HepG2 (cell line): Measurements from ENCODE around the gene CAMK1. TPM values are rescaled to one million over a fixed set of nuclear protein-coding genes. Genes with fewer than 3 reads are reported as not detected.

Experiments used
- CC2D1A ChIP-seq: sonication (generic); formaldehyde crosslinking; IDR thresholded peaks from 2 replicates; pipeline ENCODE4 v1.8.1; 2023; ENCODE audit warnings: mild to moderate bottlenecking, missing genetic modification reagents
- EP300 ChIP-seq, 3 experiments: sonication (generic) in 1 of 3; formaldehyde crosslinking in 1 of 3; IDR thresholded peaks; 2 replicates each; pipeline versions ENCODE4 v1.5.1 to v1.6.1; 2011 to 2020; ENCODE audit warnings: low read depth in 2 of 3, low read length in 2 of 3, borderline replicate concordance in 1 of 3, improper control_type of control experiment in 1 of 3, mild to moderate bottlenecking in 1 of 3, missing genetic modification reagents in 1 of 3, moderate library complexity in 1 of 3
- GABPA ChIP-seq, 2 experiments: IDR thresholded peaks; 2 replicates each; pipeline ENCODE4 v1.6.1; 2011 to 2016; ENCODE audit warnings: low read depth in 2 of 2, low read length in 1 of 2, missing biosample characterization in 1 of 2, missing genetic modification characterization in 1 of 2
- HNRNPUL1 ChIP-seq: fragments of 200-400 bp; formaldehyde crosslinking; IDR thresholded peaks from 2 replicates; pipeline ENCODE4 v1.6.1; 2017; ENCODE audit warnings: low read depth, mild to moderate bottlenecking, low read length, moderate library complexity
- KLF9 ChIP-seq: IDR thresholded peaks from 2 replicates; pipeline ENCODE4 v1.6.1; 2016; ENCODE audit warnings: low read depth
- MBD4 ChIP-seq: IDR thresholded peaks from 2 replicates; pipeline ENCODE4 v1.6.1; 2012; ENCODE audit warnings: low read length, inconsistent platforms, borderline replicate concordance
- NFIB ChIP-seq: sonication (generic); formaldehyde crosslinking; IDR thresholded peaks from 2 replicates; pipeline ENCODE4 v1.9.0; 2021; ENCODE audit warnings: missing genetic modification reagents, mild to moderate bottlenecking, borderline replicate concordance
- NFIC ChIP-seq: IDR thresholded peaks from 2 replicates; pipeline ENCODE4 v1.6.1; 2012; ENCODE audit warnings: mild to moderate bottlenecking, low read length, inconsistent platforms
- PHF5A ChIP-seq: IDR thresholded peaks from one replicate; pipeline ENCODE4 v1.6.1; 2018; ENCODE audit warnings: low read depth, missing genetic modification reagents; ENCODE audit not compliant: unreplicated experiment
- POLR2AphosphoS5 ChIP-seq: IDR thresholded peaks from 2 replicates; pipeline ENCODE4 v1.6.1; 2012; ENCODE audit warnings: low read depth, low read length
- SP2 ChIP-seq: sonication (generic); formaldehyde crosslinking; IDR thresholded peaks from 2 replicates; pipeline ENCODE4 v1.5.1; 2020; ENCODE audit warnings: mild to moderate bottlenecking, missing genetic modification reagents
- SSRP1 ChIP-seq: IDR thresholded peaks from 2 replicates; pipeline ENCODE4 v1.6.1; 2016; ENCODE audit warnings: control low read depth
- TOE1 ChIP-seq: sonication (generic); formaldehyde crosslinking; IDR thresholded peaks from 2 replicates; pipeline ENCODE4 v1.4.0; 2020; ENCODE audit warnings: mild to moderate bottlenecking, missing genetic modification reagents
- XRCC5 ChIP-seq: fragments of 200-400 bp; formaldehyde crosslinking; optimal IDR thresholded peaks from 2 replicates; pipeline ENCODE3; 2017; ENCODE audit warnings: mild to moderate bottlenecking, low read length
- ZMYM2 ChIP-seq: sonication (generic); formaldehyde crosslinking; IDR thresholded peaks from 2 replicates; pipeline ENCODE4 v1.8.0; 2022; ENCODE audit warnings: mild to moderate bottlenecking, missing genetic modification reagents
- ZNF670 ChIP-seq: sonication (generic); formaldehyde crosslinking; IDR thresholded peaks from 2 replicates; pipeline ENCODE4 v1.8.0; 2022; ENCODE audit warnings: mild to moderate bottlenecking, missing genetic modification reagents, borderline replicate concordance
- ZSCAN31 ChIP-seq: sonication (generic); formaldehyde crosslinking; IDR thresholded peaks from 2 replicates; pipeline ENCODE4 v1.5.0; 2020; ENCODE audit warnings: low read depth, mild to moderate bottlenecking, missing genetic modification reagents
- polyA plus RNA-seq, 8 experiments: library from polyadenylated mRNA; depleted of rRNA in 3 of 8; stranded (reverse) in 7 of 8; unstranded in 1 of 8; fragments of >200 nt; fragmentation: Illumina TruSeq in 4 of 8; extraction: Trizol in 4 of 8; gene quantifications; 2 replicates each; pipeline versions ENCODE4 v1.2.1 to v1.2.3, GENCODE V29; 2011 to 2016; ENCODE audit warnings: low read depth in 4 of 8, missing spikeins in 1 of 8, mixed read lengths in 1 of 8; ENCODE audit not compliant: insufficient read depth in 1 of 8
- total RNA-seq, 5 experiments: library from RNA; depleted of rRNA; stranded (reverse); fragments of >200 nt; fragmentation: Illumina TruSeq; extraction: Trizol; gene quantifications; 2 replicates each; pipeline ENCODE4 v1.2.3, GENCODE V29; 2016; ENCODE audit warnings: low read depth in 1 of 5
- TF ChIP-seq, protein P1 (sequence below): sonication (generic); formaldehyde crosslinking; IDR thresholded peaks from 2 replicates; pipeline ENCODE4 v1.4.0; 2020; ENCODE audit warnings: mild to moderate bottlenecking, missing genetic modification reagents
- TF ChIP-seq, protein P2 (sequence below): IDR thresholded peaks from 2 replicates; pipeline ENCODE4 v1.6.1; 2016; ENCODE audit warnings: missing compliant biosample characterization, missing genetic modification reagents, borderline replicate concordance

The CAMK1 gene
- total and polyA plus RNA-seq, 2 of the 13 experiments (the other 11 are each of a cell fraction or from before 2014, with no cell fraction given), result 26.4 to 53.3 TPM

DNA sequence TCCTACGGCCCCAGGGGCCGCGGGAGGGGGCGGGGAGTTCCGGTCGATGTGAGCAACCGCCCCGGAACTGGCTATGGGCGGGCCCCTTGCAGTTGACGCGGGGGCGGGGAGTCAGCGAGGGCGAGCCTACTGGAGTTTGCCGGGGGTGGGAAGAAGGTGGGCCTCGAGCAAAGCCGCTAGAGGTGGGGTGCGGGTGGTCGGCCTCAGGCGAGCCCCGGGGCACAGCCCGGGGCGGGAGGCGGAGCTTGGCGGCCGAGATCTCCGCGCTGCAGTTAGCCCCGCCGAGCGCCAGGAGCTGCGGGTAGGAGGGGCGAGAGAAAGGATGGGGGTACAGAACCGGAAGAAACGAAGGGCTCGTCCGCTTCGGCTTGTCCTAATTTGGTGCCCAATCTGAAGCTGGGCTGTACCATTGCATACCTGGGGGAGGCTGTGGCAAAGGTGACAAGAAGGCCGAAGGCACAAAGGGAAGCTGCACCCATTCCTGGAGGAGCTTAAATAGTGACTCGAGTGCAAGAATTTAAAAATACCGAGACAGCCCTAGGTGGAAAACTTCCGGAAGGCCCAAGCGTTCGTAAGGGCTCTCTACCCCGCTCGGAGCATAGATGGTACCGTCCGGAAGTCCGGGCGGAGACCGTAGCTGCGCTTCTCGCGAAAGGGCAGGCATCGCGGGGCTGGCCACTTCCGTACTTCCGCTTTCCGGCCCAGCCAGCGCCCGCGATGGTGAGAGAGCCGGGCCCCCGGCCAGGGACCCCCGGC lies 22.8 kb upstream of the CAMK1 start, which contains the start of the genes ARPC4 and TADA3 (continued):
- TF ChIP-seq, protein P1, sequence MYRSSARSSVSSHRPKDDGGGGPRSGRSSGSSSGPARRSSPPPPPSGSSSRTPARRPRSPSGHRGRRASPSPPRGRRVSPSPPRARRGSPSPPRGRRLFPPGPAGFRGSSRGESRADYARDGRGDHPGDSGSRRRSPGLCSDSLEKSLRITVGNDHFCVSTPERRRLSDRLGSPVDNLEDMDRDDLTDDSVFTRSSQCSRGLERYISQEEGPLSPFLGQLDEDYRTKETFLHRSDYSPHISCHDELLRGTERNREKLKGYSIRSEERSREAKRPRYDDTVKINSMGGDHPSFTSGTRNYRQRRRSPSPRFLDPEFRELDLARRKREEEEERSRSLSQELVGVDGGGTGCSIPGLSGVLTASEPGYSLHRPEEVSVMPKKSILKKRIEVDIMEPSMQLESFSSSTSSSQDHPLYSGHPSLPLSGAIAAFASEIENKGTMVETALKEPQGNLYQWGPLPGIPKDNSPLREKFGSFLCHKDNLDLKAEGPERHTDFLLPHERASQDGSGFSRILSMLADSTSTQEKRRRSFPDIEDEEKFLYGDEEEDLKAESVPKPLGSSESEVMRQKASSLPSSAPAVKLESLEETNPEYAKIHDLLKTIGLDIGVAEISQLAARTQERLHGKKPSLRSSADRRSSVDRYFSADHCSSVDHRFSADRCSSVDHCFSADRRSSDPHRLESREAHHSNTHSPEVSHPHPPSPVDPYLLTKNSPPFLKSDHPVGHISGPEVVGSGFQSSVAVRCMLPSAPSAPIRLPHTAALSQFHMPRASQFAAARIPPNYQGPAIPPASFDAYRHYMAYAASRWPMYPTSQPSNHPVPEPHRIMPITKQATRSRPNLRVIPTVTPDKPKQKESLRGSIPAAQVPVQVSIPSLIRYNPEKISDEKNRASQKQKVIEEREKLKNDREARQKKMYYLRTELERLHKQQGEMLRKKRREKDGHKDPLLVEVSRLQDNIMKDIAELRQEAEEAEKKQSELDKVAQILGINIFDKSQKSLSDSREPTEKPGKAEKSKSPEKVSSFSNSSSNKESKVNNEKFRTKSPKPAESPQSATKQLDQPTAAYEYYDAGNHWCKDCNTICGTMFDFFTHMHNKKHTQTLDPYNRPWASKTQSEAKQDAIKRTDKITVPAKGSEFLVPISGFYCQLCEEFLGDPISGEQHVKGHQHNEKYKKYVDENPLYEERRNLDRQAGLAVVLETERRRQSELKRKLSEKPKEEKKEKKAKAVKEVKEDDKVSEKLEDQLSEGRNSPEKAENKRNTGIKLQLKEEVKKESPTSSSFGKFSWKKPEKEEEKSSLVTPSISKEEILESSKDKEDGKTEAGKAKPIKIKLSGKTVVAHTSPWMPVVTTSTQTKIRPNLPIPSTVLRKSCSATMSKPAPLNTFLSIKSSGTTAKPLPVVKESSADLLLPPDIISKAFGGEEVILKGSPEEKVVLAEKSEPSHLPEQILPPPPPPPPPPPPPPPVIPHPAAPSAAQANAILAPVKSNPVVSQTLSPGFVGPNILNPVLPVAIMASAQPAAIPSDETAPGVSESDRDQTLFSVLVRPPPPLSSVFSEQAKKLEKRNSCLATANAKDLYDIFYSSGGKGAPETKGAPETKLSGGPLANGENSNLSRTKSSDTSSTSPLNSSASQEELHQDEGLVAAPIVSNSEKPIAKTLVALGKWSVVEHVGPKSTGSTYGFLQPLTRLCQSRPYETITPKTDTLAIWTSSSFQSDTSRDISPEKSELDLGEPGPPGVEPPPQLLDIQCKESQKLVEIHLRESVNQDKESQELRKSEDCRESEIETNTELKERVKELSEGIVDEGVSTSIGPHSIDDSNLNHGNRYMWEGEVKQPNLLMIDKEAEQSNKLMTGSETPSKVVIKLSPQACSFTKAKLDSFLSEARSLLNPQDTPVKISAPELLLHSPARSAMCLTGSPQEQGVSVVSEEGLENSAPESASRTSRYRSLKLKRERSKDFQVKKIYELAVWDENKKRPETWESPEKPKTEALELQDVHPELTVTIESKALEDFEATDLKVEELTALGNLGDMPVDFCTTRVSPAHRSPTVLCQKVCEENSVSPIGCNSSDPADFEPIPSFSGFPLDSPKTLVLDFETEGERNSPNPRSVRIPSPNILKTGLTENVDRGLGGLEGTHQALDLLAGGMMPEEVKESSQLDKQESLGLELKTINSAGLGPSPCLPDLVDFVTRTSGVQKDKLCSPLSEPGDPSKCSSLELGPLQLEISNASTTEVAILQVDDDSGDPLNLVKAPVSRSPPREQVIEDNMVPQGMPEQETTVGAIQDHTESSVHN (CRISPR knock-in tag), result no peak
- TF ChIP-seq POLR2AphosphoS5 (peak; percentile 61), KLF9 (CRISPR knock-in tag) (no peak; the same call in 1 of the 2 replicates), PHF5A (CRISPR knock-in tag) (no peak), TOE1 (no peak), HNRNPUL1 (no peak), ZMYM2 (CRISPR knock-in tag) (no peak), SP2 (peak; percentile 62), CC2D1A (CRISPR knock-in tag) (no peak), SSRP1 (no peak), ZSCAN31 (0 out of 2 replicates have a peak, but pooled peaks have one; percentile 27), EP300 (IDR thresholded peaks at IDR 0.05; ENCODE audit: low read depth in 2 of 2, low read length in 2 of 2) (no peak), EP300 (CRISPR knock-in tag; IDR thresholded peaks at IDR 0.05; ENCODE audit: borderline replicate concordance) (no peak), NFIC (no peak), ZNF670 (CRISPR knock-in tag) (0 out of 2 replicates have a peak, but pooled peaks have one; percentile 13), MBD4 (no peak), XRCC5 (peak; percentile 20), NFIB (CRISPR knock-in tag) (no peak), GABPA (IDR thresholded peaks at IDR 0.05; ENCODE audit: low read depth, low read length) (peak; percentile 80), GABPA (CRISPR knock-in tag; IDR thresholded peaks at IDR 0.05; ENCODE audit: low read depth) (peak; percentile 93)
- TF ChIP-seq, protein P2, sequence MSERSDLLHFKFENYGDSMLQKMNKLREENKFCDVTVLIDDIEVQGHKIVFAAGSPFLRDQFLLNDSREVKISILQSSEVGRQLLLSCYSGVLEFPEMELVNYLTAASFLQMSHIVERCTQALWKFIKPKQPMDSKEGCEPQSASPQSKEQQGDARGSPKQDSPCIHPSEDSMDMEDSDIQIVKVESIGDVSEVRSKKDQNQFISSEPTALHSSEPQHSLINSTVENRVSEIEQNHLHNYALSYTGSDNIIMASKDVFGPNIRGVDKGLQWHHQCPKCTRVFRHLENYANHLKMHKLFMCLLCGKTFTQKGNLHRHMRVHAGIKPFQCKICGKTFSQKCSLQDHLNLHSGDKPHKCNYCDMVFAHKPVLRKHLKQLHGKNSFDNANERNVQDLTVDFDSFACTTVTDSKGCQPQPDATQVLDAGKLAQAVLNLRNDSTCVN (CRISPR knock-in tag), result no peak
